Suprapubic skin (tissue), 4 donors: ENCODE data around the gene P2RY14. TPM values are rescaled to one million over a fixed set of nuclear protein-coding genes. Genes with fewer than 3 reads are reported as not detected.
A peak's percentile ranks its signal among the peaks of the same experiment; 100 is the strongest.

Experiments
- DNase-seq, 2 donors: peaks; one replicate each; pipeline ENCODE4 v3.0.0-alpha.2; 2019; ENCODE audit warnings: low spot score in 2 of 2
- H3K27ac ChIP-seq: fragments of 200-600 bp; sonication (generic); one replicate; pipeline ENCODE4 v1.5.1; 2019
- H3K27me3 ChIP-seq: fragments of 200-600 bp; sonication (generic); one replicate; pipeline ENCODE4 v1.5.1; 2019
- H3K36me3 ChIP-seq: fragments of 200-600 bp; sonication (generic); one replicate; pipeline ENCODE4 v1.5.1; 2019
- H3K4me1 ChIP-seq: fragments of 200-600 bp; sonication (generic); one replicate; pipeline ENCODE4 v1.5.1; 2019
- H3K4me3 ChIP-seq: fragments of 200-600 bp; sonication (generic); one replicate; pipeline ENCODE4 v1.5.1; 2019; ENCODE audit warnings: mild to moderate bottlenecking
- H3K9me3 ChIP-seq: fragments of 200-600 bp; sonication (generic); one replicate; pipeline ENCODE4 v1.5.1; 2019
- EP300 ChIP-seq: sonication (generic); formaldehyde crosslinking; IDR thresholded peaks from one replicate; pipeline ENCODE4 v1.6.1; 2017; ENCODE audit warnings: antibody characterized with exemption
- POLR2A ChIP-seq, 2 donors: fragments of 450-650 bp; IDR thresholded peaks; one replicate each; pipeline ENCODE4 v1.6.1; 2017; ENCODE audit warnings: antibody characterized with exemption in 2 of 2, mild to moderate bottlenecking in 2 of 2, moderate library complexity in 2 of 2
- POLR2AphosphoS5 ChIP-seq, 3 donors: sonication (generic); formaldehyde crosslinking; IDR thresholded peaks; one replicate each; pipeline ENCODE4 v1.6.1; 2017; ENCODE audit warnings: antibody characterized with exemption in 3 of 3
- whole genome bisulfite sequencing: methylation state at CpG from one replicate; pipeline ENCODE4 v1.1.5; 2018; 5-methylcytosine and 5-hydroxymethylcytosine counted together
- total RNA-seq, 4 donors: library from RNA; depleted of rRNA; stranded (reverse); fragments of >200 nt; gene quantifications; one replicate each; pipeline ENCODE4 v1.1.0, GENCODE V29; 2016
- TF ChIP-seq, protein P1 (sequence below), 2 donors: fragments of 200-600 bp in 1 of 2; fragments of 450-650 bp in 1 of 2; sonication (generic) in 1 of 2; IDR thresholded peaks; one replicate each; pipeline ENCODE4 v1.5.1; 2016 to 2019; ENCODE audit warnings: antibody characterized with exemption in 2 of 2, mild to moderate bottlenecking in 1 of 2, moderate library complexity in 1 of 2

P2RY14 gene
- total RNA-seq, 4 donors from 2014 or later: 1.1 to 4.2 (median 2.4) TPM

DNA sequence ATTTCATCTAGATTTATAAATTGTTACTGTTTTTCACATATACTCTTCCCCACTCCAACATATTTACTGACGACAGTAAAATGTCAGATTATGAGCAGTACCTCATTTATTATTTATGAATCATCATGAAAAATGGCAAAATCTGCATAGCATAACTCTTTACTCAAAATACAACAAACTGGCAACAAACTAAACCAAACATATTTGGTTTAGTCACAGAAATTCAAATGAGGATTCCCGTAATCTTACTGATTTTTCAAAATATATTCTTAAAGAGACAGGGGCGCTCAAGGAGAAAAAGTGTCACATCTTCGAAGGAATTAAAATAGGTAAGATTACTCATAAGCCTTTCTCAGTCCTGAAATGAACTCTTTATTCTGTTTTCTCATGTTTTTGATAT, 41.3 kb upstream of the P2RY14 start:
- WGBS: 46% methylated on average over 4 of the region's 4 CpGs
- peak overlapping the region; percentile 81 for H3K27ac ChIP-seq
- H3K4me3 ChIP-seq: no peak overlapping the region
- H3K27me3 ChIP-seq: no peaks in the 10 kb centered on the region
- TF ChIP-seq POLR2AphosphoS5 (IDR thresholded peaks at IDR 0.05) (no peak), EP300 (no peak), POLR2A (IDR thresholded peaks at IDR 0.05) (no peak)
- TF ChIP-seq, protein P1, sequence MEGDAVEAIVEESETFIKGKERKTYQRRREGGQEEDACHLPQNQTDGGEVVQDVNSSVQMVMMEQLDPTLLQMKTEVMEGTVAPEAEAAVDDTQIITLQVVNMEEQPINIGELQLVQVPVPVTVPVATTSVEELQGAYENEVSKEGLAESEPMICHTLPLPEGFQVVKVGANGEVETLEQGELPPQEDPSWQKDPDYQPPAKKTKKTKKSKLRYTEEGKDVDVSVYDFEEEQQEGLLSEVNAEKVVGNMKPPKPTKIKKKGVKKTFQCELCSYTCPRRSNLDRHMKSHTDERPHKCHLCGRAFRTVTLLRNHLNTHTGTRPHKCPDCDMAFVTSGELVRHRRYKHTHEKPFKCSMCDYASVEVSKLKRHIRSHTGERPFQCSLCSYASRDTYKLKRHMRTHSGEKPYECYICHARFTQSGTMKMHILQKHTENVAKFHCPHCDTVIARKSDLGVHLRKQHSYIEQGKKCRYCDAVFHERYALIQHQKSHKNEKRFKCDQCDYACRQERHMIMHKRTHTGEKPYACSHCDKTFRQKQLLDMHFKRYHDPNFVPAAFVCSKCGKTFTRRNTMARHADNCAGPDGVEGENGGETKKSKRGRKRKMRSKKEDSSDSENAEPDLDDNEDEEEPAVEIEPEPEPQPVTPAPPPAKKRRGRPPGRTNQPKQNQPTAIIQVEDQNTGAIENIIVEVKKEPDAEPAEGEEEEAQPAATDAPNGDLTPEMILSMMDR (IDR thresholded peaks at IDR 0.05): no peak
- peaks cover 36% of the 10 kb centered on the region for H3K4me1 ChIP-seq
- H3K36me3 ChIP-seq: no peaks in the 10 kb centered on the region
- H3K9me3 ChIP-seq: no peaks in the 10 kb centered on the region
- DNase-seq: no peak

- H3K36me3 ChIP-seq: no peaks in the 10 kb centered on the region
- DNase-seq: no peak
- H3K27ac ChIP-seq: peak overlapping the region; percentile 81
- peaks cover 36% of the 10 kb centered on the region for H3K4me1 ChIP-seq
- peak overlapping the region; percentile 5 for H3K4me3 ChIP-seq
- TF ChIP-seq EP300 (no peak), POLR2AphosphoS5 (IDR thresholded peaks at IDR 0.05) (no peak), POLR2A (IDR thresholded peaks at IDR 0.05) (no peak)
- TF ChIP-seq, protein P1 (IDR thresholded peaks at IDR 0.05): no peak
- H3K27me3 ChIP-seq: no peaks in the 10 kb centered on the region
- WGBS: 53% methylated on average over 7 of the region's 7 CpGs
- no peaks in the 10 kb centered on the region for H3K9me3 ChIP-seq
Measured at GRCh38 chr3:151318991-151319390, 40.6 kb upstream of the P2RY14 start.

GRCh38 chr3:151318313-151318712, 40.0 kb upstream of the P2RY14 start:
- no peaks in the 10 kb centered on the region for H3K36me3 ChIP-seq
- no peak for DNase-seq
- peaks cover 37% of the 10 kb centered on the region for H3K4me1 ChIP-seq

DNA sequence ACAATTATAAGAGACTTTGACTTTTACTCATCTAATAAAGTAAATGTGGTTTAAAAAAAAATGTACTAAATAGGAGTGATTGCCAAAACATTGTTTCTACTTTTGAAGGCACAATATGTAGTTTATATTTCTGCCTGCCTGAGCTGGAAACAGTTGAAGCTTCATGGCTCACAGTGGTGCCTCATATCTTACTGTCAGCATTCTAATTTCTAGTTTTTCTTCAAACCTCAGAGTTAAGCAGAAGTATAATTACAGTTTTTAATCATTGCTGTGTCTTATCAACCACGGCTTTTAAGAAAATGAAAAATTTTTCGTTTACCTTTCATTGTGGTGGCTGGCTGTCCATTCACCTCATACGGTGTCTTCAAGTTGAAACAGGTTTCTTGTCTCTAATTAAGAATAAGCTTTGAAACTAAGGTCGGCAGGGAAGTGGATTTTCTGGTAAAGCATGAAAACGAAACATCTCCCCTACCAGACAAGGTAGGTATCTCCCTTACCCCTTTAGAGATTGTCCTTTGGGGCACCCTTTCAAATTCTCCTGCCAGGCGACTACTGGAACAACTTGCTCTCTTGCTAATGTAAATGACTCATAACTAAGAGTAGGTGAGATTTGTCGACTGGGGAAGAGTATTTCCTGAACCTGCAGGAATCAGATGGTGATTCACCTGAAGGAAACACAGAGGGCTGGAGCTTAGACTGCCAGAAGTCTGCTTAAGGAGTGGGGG, 38.1 kb upstream of the P2RY14 start, which contains the start of gene GPR87:
GPR87 (minus strand) TSS at position 554 of the 725 bp plus-strand sequence. CDS start 16,720 bp downstream, outside the sequence.
- TF ChIP-seq POLR2A (IDR thresholded peaks at IDR 0.05): no peak
- TF ChIP-seq POLR2AphosphoS5 (IDR thresholded peaks at IDR 0.05): no peak
- no peak for TF ChIP-seq EP300
- TF ChIP-seq, protein P1 (IDR thresholded peaks at IDR 0.05): no peak
- Histone ChIP-seq H3K4me1 (peaks cover 41% of the 10 kb centered on the region), H3K27ac (peak within 1 kb of the TSS; percentile 86), H3K4me3 (peak within 1 kb of the TSS; percentile 43), H3K36me3 (no peaks in the 10 kb centered on the region), H3K9me3 (no peaks in the 10 kb centered on the region), H3K27me3 (no peaks in the 10 kb centered on the region)
- DNase-seq: no peak
- 56% methylated on average over 7 of the region's 7 CpGs for WGBS

More at GRCh38 chr3:151318313-151318712, 40.0 kb upstream of the P2RY14 start:
- H3K27me3 ChIP-seq: no peaks in the 10 kb centered on the region
- peak overlapping the region; percentile 81 for H3K27ac ChIP-seq
- TF ChIP-seq POLR2AphosphoS5 (IDR thresholded peaks at IDR 0.05) (no peak), EP300 (no peak), POLR2A (IDR thresholded peaks at IDR 0.05) (no peak)
- TF ChIP-seq, protein P1 (IDR thresholded peaks at IDR 0.05): no peak
- no peaks in the 10 kb centered on the region for H3K9me3 ChIP-seq
- no peak overlapping the region for H3K4me3 ChIP-seq

- WGBS: 42% methylated on average over 2 of the region's 2 CpGs
- peak overlapping the region; percentile 86 for H3K27ac ChIP-seq
- peak overlapping the region; percentile 43 for H3K4me3 ChIP-seq
- H3K27me3 ChIP-seq: no peaks in the 10 kb centered on the region
- TF ChIP-seq EP300 (no peak), POLR2A (IDR thresholded peaks at IDR 0.05) (no peak), POLR2AphosphoS5 (IDR thresholded peaks at IDR 0.05) (no peak)
- TF ChIP-seq, protein P1 (IDR thresholded peaks at IDR 0.05): no peak
- peaks cover 39% of the 10 kb centered on the region for H3K4me1 ChIP-seq
- H3K36me3 ChIP-seq: no peaks in the 10 kb centered on the region
- no peaks in the 10 kb centered on the region for H3K9me3 ChIP-seq
- no peak for DNase-seq
Measured at GRCh38 chr3:151315846-151316245, 37.5 kb upstream of the P2RY14 start.
